IMR-90 (cell line): ENCODE data around the gene MMP20. TPM values are rescaled to one million over a fixed set of nuclear protein-coding genes. Genes with fewer than 3 reads are reported as not detected.

Experiments used
- ATAC-seq: fragments of 200-7000 bp; cut with Tn5 transposase; 2 replicates; pipeline ENCODE4 v1.9.1; 2020; ENCODE audit warnings: low read depth, mild to moderate bottlenecking, moderate library complexity
- BruUV-seq: library from RNA; stranded (reverse); fragments of 400-500 nt; replicated peaks from 2 replicates; lab custom pipeline; 2021; lab: Mats Ljungman, UMichigan
- CTCF ChIA-PET: fragments of 300-600 bp; formaldehyde crosslinking; extraction: SDS; loops from one replicate; lab custom pipeline; 2021; ENCODE audit warnings: antibody characterized with exemption; lab: Yijun Ruan, JAX
- POLR2A ChIA-PET: fragments of 300-600 bp; sonication (Branson Sonifier 250); formaldehyde crosslinking; loops from one replicate; lab custom pipeline; 2022; ENCODE audit warnings: antibody characterized with exemption; ENCODE audit not compliant: unreplicated experiment; lab: Charles Lee
- DNase-seq: peaks from one replicate; pipeline ENCODE4 v3.0.0; 2013
- H2AFZ ChIP-seq: replicated peaks from 2 replicates; pipeline ENCODE3; 2013; ENCODE audit warnings: low read length, mild to moderate bottlenecking; ENCODE audit not compliant: poor library complexity
- H2AK5ac ChIP-seq: 2 replicates; pipeline ENCODE4 v1.6.1; 2013; ENCODE audit warnings: low read depth, low read length, inconsistent platforms
- H2AK9ac ChIP-seq: replicated peaks from 2 replicates; pipeline ENCODE3; 2013; ENCODE audit warnings: mild to moderate bottlenecking, low read depth, low read length, moderate library complexity; ENCODE audit not compliant: poor library complexity
- H2BK120ac ChIP-seq: 2 replicates; pipeline ENCODE4 v1.6.1; 2013; ENCODE audit warnings: low read depth, low read length, inconsistent platforms
- H2BK15ac ChIP-seq: 3 replicates; pipeline ENCODE4 v1.6.1; 2013; ENCODE audit warnings: low read depth, low read length, inconsistent platforms
- H2BK20ac ChIP-seq: 2 replicates; pipeline ENCODE4 v1.6.1; 2013; ENCODE audit warnings: low read depth, mild to moderate bottlenecking, inconsistent platforms, low read length, moderate library complexity
- H2BK5ac ChIP-seq: 2 replicates; pipeline ENCODE4 v1.6.1; 2013; ENCODE audit warnings: mild to moderate bottlenecking, low read depth, low read length, inconsistent platforms; ENCODE audit not compliant: poor library complexity, severe bottlenecking
- H3K14ac ChIP-seq: replicated peaks from 2 replicates; pipeline ENCODE4 v1.6.1; 2013; ENCODE audit warnings: low read depth, low read length, inconsistent platforms
- H3K18ac ChIP-seq: 2 replicates; pipeline ENCODE4 v1.6.1; 2013; ENCODE audit warnings: low read depth, low read length, control low read depth
- H3K23ac ChIP-seq: 2 replicates; pipeline ENCODE4 v1.6.1; 2013; ENCODE audit warnings: low read depth, low read length, inconsistent platforms
- H3K27ac ChIP-seq: 2 replicates; pipeline ENCODE4 v1.5.1; 2013; ENCODE audit warnings: mild to moderate bottlenecking, control low read depth, low read length; ENCODE audit not compliant: insufficient read depth
- H3K27me3 ChIP-seq: 2 replicates; pipeline ENCODE4 v1.6.1; 2013; ENCODE audit warnings: low read length; ENCODE audit not compliant: control insufficient read depth, insufficient read depth
- H3K36me3 ChIP-seq: 2 replicates; pipeline ENCODE4 v1.6.1; 2013; ENCODE audit warnings: low read length, mixed read lengths; ENCODE audit not compliant: control insufficient read depth, insufficient read depth
- H3K4ac ChIP-seq: 2 replicates; pipeline ENCODE4 v1.6.1; 2013; ENCODE audit warnings: low read depth, low read length, inconsistent platforms
- H3K4me1 ChIP-seq: 2 replicates; pipeline ENCODE4 v1.6.1; 2013; ENCODE audit warnings: low read length, mixed read lengths; ENCODE audit not compliant: control insufficient read depth, insufficient read depth
- H3K4me2 ChIP-seq: 2 replicates; pipeline ENCODE4 v1.6.1; 2013; ENCODE audit warnings: low read depth, mild to moderate bottlenecking, control low read depth, low read length, moderate library complexity
- H3K4me3 ChIP-seq: 2 replicates; pipeline ENCODE4 v1.5.1; 2013; ENCODE audit warnings: low read depth, mild to moderate bottlenecking, control low read depth, low read length, moderate library complexity; ENCODE audit not compliant: insufficient read depth
- H3K56ac ChIP-seq: 2 replicates; pipeline ENCODE4 v1.6.1; 2013; ENCODE audit warnings: low read length, inconsistent platforms; ENCODE audit not compliant: insufficient read depth; ENCODE audit errors: extremely low read depth
- H3K79me1 ChIP-seq, 2 experiments: 2 replicates each; pipeline ENCODE4 v1.6.1; 2013; ENCODE audit warnings: low read length in 2 of 2, inconsistent platforms in 1 of 2, low read depth in 1 of 2
- H3K9ac ChIP-seq: 2 replicates; pipeline ENCODE4 v1.6.1; 2013; ENCODE audit warnings: low read depth, low read length, control low read depth
- H3K9me1 ChIP-seq: 2 replicates; pipeline ENCODE4 v1.6.1; 2013; ENCODE audit warnings: low read length, inconsistent platforms; ENCODE audit not compliant: insufficient read depth
- H3K9me3 ChIP-seq: 2 replicates; pipeline ENCODE4 v1.6.1; 2013; ENCODE audit warnings: low read length; ENCODE audit not compliant: control insufficient read depth, insufficient read depth
- H4K20me1 ChIP-seq: 2 replicates; pipeline ENCODE4 v1.6.1; 2013; ENCODE audit warnings: low read length, inconsistent platforms; ENCODE audit not compliant: insufficient read depth
- H4K5ac ChIP-seq: 2 replicates; pipeline ENCODE4 v1.6.1; 2013; ENCODE audit warnings: mild to moderate bottlenecking, low read depth, low read length, control low read depth
- H4K8ac ChIP-seq, 2 experiments: 2 replicates each; pipeline ENCODE4 v1.6.1; 2013; ENCODE audit warnings: low read depth in 2 of 2, low read length in 2 of 2, control low read depth in 1 of 2, inconsistent platforms in 1 of 2
- H4K91ac ChIP-seq: 2 replicates; pipeline ENCODE4 v1.6.1; 2013; ENCODE audit warnings: low read depth, low read length, inconsistent platforms; ENCODE audit not compliant: insufficient read depth
- BHLHE40 ChIP-seq: fragments of 150-350 bp; IDR thresholded peaks from 2 replicates; pipeline ENCODE4 v1.6.1; 2016; ENCODE audit warnings: mild to moderate bottlenecking, low read depth, low read length
- CEBPB ChIP-seq: IDR thresholded peaks from 2 replicates; pipeline ENCODE4 v1.6.1; 2012; ENCODE audit warnings: low read depth, low read length, improper control_type of control experiment
- CHD1 ChIP-seq: IDR thresholded peaks from 2 replicates; pipeline ENCODE4 v1.6.1; 2012; ENCODE audit warnings: low read depth, low read length, improper control_type of control experiment
- CTCF ChIP-seq: conservative IDR thresholded peaks from 2 replicates; pipeline ENCODE4 v1.5.1; 2012; ENCODE audit warnings: mild to moderate bottlenecking, low read depth, low read length, improper control_type of control experiment
- FOS ChIP-seq: fragments of 150-350 bp; IDR thresholded peaks from 2 replicates; pipeline ENCODE4 v1.6.1; 2016; ENCODE audit warnings: low read depth, low read length
- MAFK ChIP-seq: IDR thresholded peaks from 2 replicates; pipeline ENCODE4 v1.6.1; 2012; ENCODE audit warnings: low read depth, low read length, improper control_type of control experiment
- MAZ ChIP-seq: IDR thresholded peaks from 2 replicates; pipeline ENCODE4 v1.6.1; 2012; ENCODE audit warnings: low read depth, mild to moderate bottlenecking, low read length, improper control_type of control experiment, moderate library complexity, borderline replicate concordance
- MXI1 ChIP-seq: IDR thresholded peaks from 2 replicates; pipeline ENCODE4 v1.6.1; 2012; ENCODE audit warnings: low read depth, mild to moderate bottlenecking, low read length, moderate library complexity, borderline replicate concordance
- NFE2L2 ChIP-seq: fragments of 150-350 bp; IDR thresholded peaks from 2 replicates; pipeline ENCODE4 v1.6.1; 2016; ENCODE audit warnings: low read depth, mild to moderate bottlenecking, low read length
- POLR2A ChIP-seq: IDR thresholded peaks from 2 replicates; pipeline ENCODE4 v1.6.1; 2012; ENCODE audit warnings: mild to moderate bottlenecking, low read depth, low read length
- RFX5 ChIP-seq: IDR thresholded peaks from 2 replicates; pipeline ENCODE4 v1.8.0; 2012; ENCODE audit warnings: low read depth, mild to moderate bottlenecking, low read length, moderate library complexity
- USF2 ChIP-seq: fragments of 150-350 bp; IDR thresholded peaks from 2 replicates; pipeline ENCODE4 v1.6.1; 2017; ENCODE audit warnings: mild to moderate bottlenecking, antibody characterized with exemption, low read length, low read depth
- WGBS, 2 experiments: methylation state at CpG; one replicate each; pipeline versions ENCODE4 v1.1.5 to v1.1.7; 2013; ENCODE audit warnings: missing lambda C conversion rate in 2 of 2; ENCODE audit not compliant: insufficient read length in 1 of 2; ENCODE audit errors: extremely low coverage in 2 of 2; 5-methylcytosine and 5-hydroxymethylcytosine counted together
- dilution Hi-C: fragments of 300-500 bp; cut with HindIII; formaldehyde crosslinking; loops from one replicate; pipeline ENCODE4 v1.14.3; 2018; ENCODE audit warnings: low sequenced_read_pairs; ENCODE audit not compliant: unreplicated experiment
- in situ Hi-C: fragments of 300-500 bp; cut with MboI; formaldehyde crosslinking; loops from 3 replicates; pipeline ENCODE4 v1.14.3; 2019; ENCODE audit warnings: low sequenced_read_pairs, inconsistent platforms, mixed read lengths
- intact Hi-C: fragments of 100-400 bp; cut with micrococcal nuclease; formaldehyde crosslinking; loops from 2 replicates; pipeline ENCODE4 v1.10.0; 2022
- polyA plus RNA-seq, 3 experiments: library from polyadenylated mRNA; depleted of rRNA; stranded (reverse); fragments of >200 nt; gene quantifications; 2 replicates each; pipeline ENCODE4 v1.2.3, GENCODE V29; 2012; ENCODE audit warnings: low replicate concordance in 1 of 3
- total RNA-seq: library from RNA; depleted of rRNA; stranded (reverse); fragments of >200 nt; gene quantifications from 2 replicates; pipeline ENCODE4 v1.2.3, GENCODE V29; 2012

The MMP20 gene
- total and polyA plus RNA-seq, 2 of the 4 experiments (the other 2 are of a cell fraction): not detected

GRCh38 chr11:102564110-102564509, 61.0 kb downstream of the MMP20 start:
- intact Hi-C loops (no loop called here), dilution Hi-C loops (no loop called here), in situ Hi-C loops (no loop called here)
- Histone ChIP-seq H2BK15ac (no peak overlapping the region; the same call in 2 of the 3 replicates), H3K18ac (no peak overlapping the region), H3K9ac (no peak overlapping the region), H3K79me1 (no peaks in the 10 kb centered on the region), H3K14ac (no peak overlapping the region), H4K91ac (no peak overlapping the region), H3K9me1 (peaks cover 3% of the 10 kb centered on the region; the same call in 1 of the 2 replicates), H2AK9ac (no peak overlapping the region), H3K27me3 (no peaks in the 10 kb centered on the region; the same call in 1 of the 2 replicates), H2AK5ac (no peak overlapping the region), H3K36me3 (no peaks in the 10 kb centered on the region), H4K20me1 (no peaks in the 10 kb centered on the region), H4K8ac (no peak overlapping the region), H4K5ac (no peak overlapping the region), H2AFZ (no peak overlapping the region), H2BK5ac (no peak overlapping the region), H3K9me3 (0 out of 2 replicates have a peak, but pooled peaks cover 3% of the 10 kb centered on the region), H3K4me1 (no peaks in the 10 kb centered on the region), H2BK20ac (no peak overlapping the region), H2BK120ac (no peak overlapping the region), H3K27ac (no peak overlapping the region), H3K4ac (no peak overlapping the region), H3K4me3 (no peak overlapping the region), H3K56ac (no peak overlapping the region), H3K23ac (no peak overlapping the region), H3K4me2 (peak overlapping the region; percentile 20; the same call in 1 of the 2 replicates)
- TF ChIP-seq POLR2A: no peak
- TF ChIP-seq CEBPB: no peak
- peak; percentile 91 for TF ChIP-seq NFE2L2
- TF ChIP-seq CTCF: no peak
- no peak for TF ChIP-seq MAZ
- peak; percentile 88 for TF ChIP-seq MAFK
- no peak for TF ChIP-seq RFX5
- no peak for TF ChIP-seq USF2
- no peak for TF ChIP-seq MXI1
- no peak for TF ChIP-seq CHD1
- peak; percentile 40; the same call in 1 of the 2 replicates for TF ChIP-seq BHLHE40
- peak; percentile 95 for TF ChIP-seq FOS
- WGBS, 2 experiments: no CpG with 5 or more reads among the region's 2 CpGs
- ChIA-PET CTCF (no interaction called here), POLR2A (no interaction called here)
- ATAC-seq (peak; percentile 87), DNase-seq (peak; percentile 88)
- no TSS peak for BruUV-seq
